Gastrocnemius medialis (tissue), 4 donors: ENCODE data around the gene IRX3. TPM values are rescaled to one million over a fixed set of nuclear protein-coding genes. Genes with fewer than 3 reads are reported as not detected.

ENCODE experiments used
- ATAC-seq, 2 donors: fragments of 150-250 bp; one replicate each; pipeline ENCODE4 v1.9.1; 2016
- DNase-seq, 2 donors: peaks; one replicate each; pipeline ENCODE4 v3.0.0-alpha.2; 2019
- H3K27ac ChIP-seq, 4 donors: fragments of 200-600 bp; sonication (generic); 1 replicate in 1 of 4; 2 replicates in 3 of 4; pipeline ENCODE4 v1.5.1; 2016 to 2018; ENCODE audit warnings: mild to moderate bottlenecking in 2 of 4, moderate library complexity in 1 of 4
- H3K27me3 ChIP-seq, 3 donors: fragments of 200-600 bp; sonication (generic) in 2 of 3; 1 replicate in 1 of 3; 2 replicates in 2 of 3; pipeline versions ENCODE4 v1.5.1 to v1.6.0; 2016 to 2019; ENCODE audit warnings: mild to moderate bottlenecking in 1 of 3, moderate library complexity in 1 of 3
- H3K36me3 ChIP-seq, 2 donors: fragments of 200-600 bp; sonication (generic) in 1 of 2; one replicate each; pipeline ENCODE4 v1.5.1; 2017 to 2018
- H3K4me1 ChIP-seq, 2 donors: fragments of 200-600 bp; sonication (generic) in 1 of 2; one replicate each; pipeline ENCODE4 v1.5.1; 2016 to 2017; ENCODE audit warnings: mild to moderate bottlenecking in 2 of 2
- H3K4me3 ChIP-seq, 4 donors: fragments of 200-600 bp; sonication (generic) in 3 of 4; 1 replicate in 1 of 4; 2 replicates in 3 of 4; pipeline ENCODE4 v1.5.1; 2016 to 2019; ENCODE audit warnings: mild to moderate bottlenecking in 2 of 4
- H3K9me3 ChIP-seq, 3 donors: fragments of 200-600 bp; sonication (generic) in 2 of 3; 1 replicate in 1 of 3; 2 replicates in 2 of 3; pipeline ENCODE4 v1.5.1; 2016 to 2019
- POLR2A ChIP-seq, 2 donors: fragments of 450-650 bp; IDR thresholded peaks; one replicate each; pipeline ENCODE4 v1.6.1; 2017; ENCODE audit warnings: antibody characterized with exemption in 2 of 2, mild to moderate bottlenecking in 2 of 2, moderate library complexity in 2 of 2
- in situ Hi-C, 4 donors: fragments of 200-750 bp; cut with MboI; loops; one replicate each; pipeline versions ENCODE4 v1.15.0 to v1.8.0; 2017; ENCODE audit warnings: low sequenced_read_pairs in 4 of 4
- intact Hi-C: fragments of 100-400 bp; cut with DNase I; formaldehyde crosslinking; loops from one replicate; pipeline ENCODE4 v1.15.1; 2023; ENCODE audit warnings: low total_unique reads
- total RNA-seq, 4 donors: library from RNA; depleted of rRNA; stranded (reverse); fragments of >200 nt; gene quantifications; one replicate each; pipeline versions ENCODE4 v1.1.0 to v1.2.3, GENCODE V29; 2016
- TF ChIP-seq, protein P1 (sequence below), 5 experiments: fragments of 450-650 bp in 3 of 5; fragments of 200-600 bp in 2 of 5; sonication (generic) in 2 of 5; IDR thresholded peaks in 4 of 5; conservative IDR thresholded peaks in 1 of 5; 1 replicate in 4 of 5; 2 replicates in 1 of 5; pipeline ENCODE4 v1.5.1; 2016 to 2019; ENCODE audit warnings: antibody characterized with exemption in 5 of 5, mild to moderate bottlenecking in 3 of 5, moderate library complexity in 3 of 5

IRX3 gene
- total RNA-seq, 4 donors from 2014 or later, result 3.5 to 40.6 (median 12.0) TPM

DNA sequence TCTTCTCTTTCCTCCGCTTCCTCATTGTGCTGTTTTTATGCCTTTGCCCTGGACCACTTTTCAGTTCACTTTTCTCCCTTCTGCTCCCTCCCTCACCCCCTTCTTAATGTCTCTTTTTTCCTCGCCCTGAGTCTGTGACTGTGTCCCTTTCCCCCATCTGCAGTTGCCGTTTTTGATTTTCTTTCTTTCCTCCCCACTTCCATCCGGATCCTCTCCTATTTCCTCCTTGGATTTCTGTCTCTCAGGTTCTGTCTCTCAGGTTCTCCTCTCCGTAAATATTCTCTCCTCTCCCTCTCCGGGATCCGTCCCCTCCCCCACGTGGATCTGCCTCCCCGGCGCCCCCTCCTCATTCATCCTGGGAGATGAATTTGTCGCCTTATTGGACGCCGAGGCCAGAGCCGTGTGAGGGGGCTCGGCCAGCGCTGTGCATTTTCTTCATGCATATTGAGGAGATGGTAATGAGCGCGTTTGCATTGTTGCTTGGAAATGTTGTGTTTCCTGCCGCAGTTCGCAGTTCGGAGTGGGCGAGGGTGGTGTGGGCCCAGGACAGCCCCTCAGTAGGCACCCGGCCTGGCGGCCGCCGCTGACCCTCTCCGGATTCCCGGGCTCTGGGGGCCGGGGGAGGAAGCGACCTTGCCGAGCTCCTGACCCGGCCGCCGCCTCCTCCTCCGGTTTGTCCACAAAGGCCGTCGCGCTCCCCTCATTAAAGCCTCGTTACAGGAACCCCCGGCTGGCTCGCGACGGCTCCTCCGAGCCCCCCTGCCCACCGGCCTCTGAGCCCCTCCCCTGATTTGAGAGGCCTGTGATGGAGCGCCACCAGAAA is 4.5 kb upstream of the IRX3 start:
- no peaks in the 10 kb centered on the region for H3K36me3 ChIP-seq
- in situ Hi-C loops, result loop anchor here in 1 of 4 donors (25.0 kb wide), 1 partner anchor 646 kb away; the partner anchor contains the start of gene IRX5
- H3K4me1 ChIP-seq, result peaks cover 0 to 7% of the 10 kb centered on the region in 2 donors
- ATAC-seq (no peak), DNase-seq (no peak)
- H3K27me3 ChIP-seq, result peaks cover 18 to 38% (median 38%) of the 10 kb centered on the region in 3 donors
- intact Hi-C loops, result no loop called here
- H3K4me3 ChIP-seq, result no peak overlapping the region
- H3K9me3 ChIP-seq, result no peaks in the 10 kb centered on the region
- no peak overlapping the region for H3K27ac ChIP-seq
- TF ChIP-seq, protein P1, sequence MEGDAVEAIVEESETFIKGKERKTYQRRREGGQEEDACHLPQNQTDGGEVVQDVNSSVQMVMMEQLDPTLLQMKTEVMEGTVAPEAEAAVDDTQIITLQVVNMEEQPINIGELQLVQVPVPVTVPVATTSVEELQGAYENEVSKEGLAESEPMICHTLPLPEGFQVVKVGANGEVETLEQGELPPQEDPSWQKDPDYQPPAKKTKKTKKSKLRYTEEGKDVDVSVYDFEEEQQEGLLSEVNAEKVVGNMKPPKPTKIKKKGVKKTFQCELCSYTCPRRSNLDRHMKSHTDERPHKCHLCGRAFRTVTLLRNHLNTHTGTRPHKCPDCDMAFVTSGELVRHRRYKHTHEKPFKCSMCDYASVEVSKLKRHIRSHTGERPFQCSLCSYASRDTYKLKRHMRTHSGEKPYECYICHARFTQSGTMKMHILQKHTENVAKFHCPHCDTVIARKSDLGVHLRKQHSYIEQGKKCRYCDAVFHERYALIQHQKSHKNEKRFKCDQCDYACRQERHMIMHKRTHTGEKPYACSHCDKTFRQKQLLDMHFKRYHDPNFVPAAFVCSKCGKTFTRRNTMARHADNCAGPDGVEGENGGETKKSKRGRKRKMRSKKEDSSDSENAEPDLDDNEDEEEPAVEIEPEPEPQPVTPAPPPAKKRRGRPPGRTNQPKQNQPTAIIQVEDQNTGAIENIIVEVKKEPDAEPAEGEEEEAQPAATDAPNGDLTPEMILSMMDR (IDR thresholded peaks at IDR 0.05 in 4 of 5, conservative IDR thresholded peaks at IDR 0.05 in 1 of 5), result no peak
- no peak for TF ChIP-seq POLR2A (IDR thresholded peaks at IDR 0.05)

DNA sequence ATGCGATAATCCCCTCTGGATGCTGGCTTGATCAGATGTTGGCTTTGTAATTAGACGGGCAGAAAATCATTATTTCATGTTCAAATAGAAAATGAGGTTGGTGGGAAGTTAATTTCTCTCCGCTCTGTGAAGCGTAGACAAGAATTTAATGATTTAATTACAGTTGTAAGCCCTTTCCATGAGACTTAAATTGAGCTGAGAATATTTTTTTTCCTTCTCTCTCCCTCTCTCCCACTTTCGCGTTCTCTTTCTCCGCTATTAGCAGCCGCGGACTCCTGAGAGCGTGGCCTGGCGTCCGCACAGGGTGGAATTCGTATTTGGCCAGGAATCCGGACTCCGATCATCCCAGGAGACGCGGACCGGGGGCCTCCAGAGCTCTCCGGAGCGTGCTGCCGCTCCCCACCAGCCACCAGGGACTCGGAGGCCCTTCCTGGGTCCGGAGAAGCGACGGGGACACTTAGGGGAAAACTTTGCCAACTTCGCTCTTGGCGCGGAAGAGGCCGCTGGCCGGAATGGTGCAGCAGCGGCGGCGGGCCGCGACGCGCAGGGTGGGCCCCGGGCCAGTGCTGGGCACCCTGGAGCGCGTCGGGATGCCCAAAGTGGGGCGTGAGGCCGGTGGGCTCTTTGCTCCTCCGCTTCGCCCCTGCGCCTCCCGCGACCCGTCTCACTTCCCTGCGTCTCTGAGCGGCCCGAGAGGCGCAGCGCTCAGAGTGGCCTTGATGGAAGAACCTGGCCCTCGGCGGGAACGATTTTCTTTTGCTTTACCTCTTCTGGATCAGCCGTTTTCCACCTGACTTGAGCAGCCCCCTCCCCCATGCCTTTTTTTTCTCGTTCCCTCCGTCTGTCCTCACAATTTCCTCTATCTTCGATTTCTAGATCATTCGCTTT is 3.6 kb upstream of the IRX3 start:
- Histone ChIP-seq H3K27me3 (peaks cover 19 to 42% (median 38%) of the 10 kb centered on the region in 3 donors), H3K27ac (no peak overlapping the region), H3K4me3 (peak overlapping the region; percentile 5 to 43 (median 30)), H3K9me3 (no peaks in the 10 kb centered on the region), H3K4me1 (peaks cover 0 to 7% of the 10 kb centered on the region in 2 donors), H3K36me3 (no peaks in the 10 kb centered on the region)
- TF ChIP-seq POLR2A (IDR thresholded peaks at IDR 0.05), result no peak
- TF ChIP-seq, protein P1 (IDR thresholded peaks at IDR 0.05 in 4 of 5, conservative IDR thresholded peaks at IDR 0.05 in 1 of 5), result no peak
- ATAC-seq, result no peak
- intact Hi-C loops (loop anchor here (5.0 to 10.0 kb wide), 2 partner anchors 398 to 515 kb away; no protein-coding TSS in a partner anchor), in situ Hi-C loops (loop anchor here in 2 of 4 donors (10.0 to 25.0 kb wide), 2 partner anchors 95 to 647 kb away; partner anchors contain the start of gene IRX5 (in 1 of the 2))
- DNase-seq, result no peak

DNA sequence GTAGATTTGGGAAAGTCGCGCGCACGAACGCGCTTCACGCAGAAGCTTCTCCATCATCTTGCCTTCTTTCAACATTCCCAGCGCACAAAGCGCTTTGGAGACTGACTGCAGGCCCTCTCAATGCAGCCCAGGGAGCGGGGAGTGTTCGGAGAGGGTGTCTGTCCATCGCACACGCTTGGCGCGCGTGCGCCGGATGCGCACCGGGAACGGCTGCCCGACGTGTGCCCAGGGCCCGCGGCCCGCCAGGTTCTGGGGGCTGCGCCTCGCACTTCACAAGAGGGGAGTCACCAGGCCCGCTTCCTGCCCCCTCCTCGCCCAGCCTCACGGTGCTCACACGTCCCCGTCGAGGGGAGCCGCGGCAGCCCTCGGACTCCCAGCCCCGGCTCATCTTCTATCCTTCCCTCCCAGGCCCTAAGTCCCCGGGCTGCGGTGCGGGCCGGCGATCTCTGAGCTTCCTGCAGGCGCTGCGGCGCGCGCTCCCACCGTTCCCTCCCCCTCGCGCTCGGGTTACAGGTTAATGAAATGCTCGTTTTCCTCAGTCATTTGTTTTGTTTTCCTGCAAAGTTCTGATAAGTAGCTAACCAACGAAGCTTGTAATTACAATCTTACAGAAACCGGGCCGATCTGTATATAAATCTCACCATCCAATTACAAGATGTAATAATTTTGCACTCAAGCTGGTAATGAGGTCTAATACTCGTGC is 2.8 kb upstream of the IRX3 start:
- TF ChIP-seq, protein P1 (IDR thresholded peaks at IDR 0.05 in 4 of 5, conservative IDR thresholded peaks at IDR 0.05 in 1 of 5), result no peak
- TF ChIP-seq POLR2A (IDR thresholded peaks at IDR 0.05), result no peak
- in situ Hi-C loops, result loop anchor here in 2 of 4 donors (10.0 to 25.0 kb wide), 2 partner anchors 95 to 648 kb away; partner anchors contain the start of gene IRX5 (in 1 of the 2)
- Histone ChIP-seq H3K9me3 (no peaks in the 10 kb centered on the region), H3K4me1 (peaks cover 0 to 7% of the 10 kb centered on the region in 2 donors), H3K4me3 (no peak overlapping the region), H3K36me3 (no peaks in the 10 kb centered on the region), H3K27me3 (peaks cover 22 to 50% (median 46%) of the 10 kb centered on the region in 3 donors), H3K27ac (no peak overlapping the region)
- intact Hi-C loops, result loop anchor here (5.0 to 10.0 kb wide), 2 partner anchors 397 to 515 kb away; no protein-coding TSS in a partner anchor
- ATAC-seq, result no peak
- no peak for DNase-seq

DNA sequence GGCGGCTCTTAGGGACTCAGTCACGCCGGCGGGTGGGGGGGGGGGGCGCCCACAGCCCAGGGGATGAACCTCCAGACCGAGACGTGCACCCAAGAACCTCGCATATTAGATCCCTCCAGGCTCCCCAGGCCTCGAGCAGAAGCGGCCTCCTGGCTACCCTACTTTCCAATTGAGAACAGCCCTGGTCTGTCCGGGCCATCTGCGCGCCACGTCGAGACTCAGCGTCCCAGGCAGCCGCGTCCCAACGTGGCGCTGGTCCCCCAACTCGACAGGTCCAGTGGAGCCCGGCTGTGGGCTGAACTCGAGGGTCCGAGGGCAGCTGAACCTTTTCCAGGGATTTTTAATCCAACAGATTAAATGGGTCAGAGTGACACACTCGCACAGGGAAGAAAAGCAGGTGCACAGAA is 2.3 kb upstream of the IRX3 start:
- H3K4me1 ChIP-seq, result peaks cover 0 to 7% of the 10 kb centered on the region in 2 donors
- in situ Hi-C loops, result loop anchor here in 2 of 4 donors (10.0 to 25.0 kb wide), 2 partner anchors 94 to 648 kb away; partner anchors contain the start of gene IRX5 (in 1 of the 2)
- ATAC-seq, result no peak

More for the DNA sequence above, 2.3 kb upstream of the IRX3 start:
- intact Hi-C loops, result loop anchor here (5.0 to 10.0 kb wide), 2 partner anchors 397 to 514 kb away; no protein-coding TSS in a partner anchor
- no peak for DNase-seq
- Histone ChIP-seq H3K9me3 (no peaks in the 10 kb centered on the region), H3K4me3 (no peak overlapping the region), H3K36me3 (no peaks in the 10 kb centered on the region), H3K27ac (no peak overlapping the region), H3K27me3 (peaks cover 27 to 54% (median 52%) of the 10 kb centered on the region in 3 donors)
- TF ChIP-seq, protein P1 (IDR thresholded peaks at IDR 0.05 in 4 of 5, conservative IDR thresholded peaks at IDR 0.05 in 1 of 5), result no peak
- no peak for TF ChIP-seq POLR2A (IDR thresholded peaks at IDR 0.05)
